ENCODE results near the gene TLR3.
A peak's percentile ranks its signal among the peaks of the same experiment; 100 is the strongest.

Gene TLR3

DNA sequence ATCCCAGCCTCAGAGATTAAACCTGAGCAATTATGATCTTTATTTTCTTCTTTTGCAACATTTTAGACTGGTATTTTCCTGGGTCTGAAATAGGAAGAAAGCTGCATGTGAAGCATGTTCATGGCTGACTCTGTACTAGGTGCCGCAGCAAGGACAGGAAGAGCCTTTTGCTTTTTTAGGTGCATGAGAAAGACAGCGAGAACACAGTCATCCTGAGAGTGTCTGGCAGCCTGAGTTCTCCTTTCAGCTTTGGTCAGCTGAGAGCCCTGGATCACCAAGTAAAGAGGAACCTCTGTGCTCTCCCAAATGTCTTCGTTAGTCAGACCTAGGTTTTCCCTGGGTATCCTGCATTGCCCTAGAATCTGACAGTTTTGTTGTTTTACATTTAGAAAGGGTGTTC lies 65.3 kb downstream of the TLR3 start:
- no peak overlapping the region for H3K4me3 ChIP-seq (ENCODE audit: control insufficient read depth, low read depth, low read length)
- no peak for TF ChIP-seq CTCF (conservative IDR thresholded peaks at IDR 0.05; ENCODE audit: control insufficient read depth, insufficient read depth, low read depth, low read length)
- DNase-seq (ENCODE audit: low read depth), result no peak

DNA sequence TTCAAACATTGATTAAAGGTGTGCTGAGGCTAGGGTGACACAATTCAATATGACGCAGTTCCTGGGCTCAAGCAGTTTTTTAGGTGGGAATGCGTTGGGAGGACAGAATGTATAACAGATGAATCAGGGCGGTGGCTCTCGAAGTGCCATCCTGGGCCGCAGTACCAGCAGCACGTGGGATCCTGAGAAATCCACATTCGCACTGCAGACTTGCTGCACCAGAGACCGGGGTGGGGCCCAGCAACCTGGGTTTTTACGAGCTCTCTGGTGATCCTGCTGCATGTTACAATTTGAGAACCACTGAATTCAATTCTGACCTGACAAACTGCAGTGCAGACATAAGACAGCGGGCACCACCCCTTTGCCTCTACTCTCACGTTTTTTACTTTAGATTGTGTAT lies 65.9 kb downstream of the TLR3 start:
- TF ChIP-seq CTCF (conservative IDR thresholded peaks at IDR 0.05; ENCODE audit: control insufficient read depth, insufficient read depth, low read depth, low read length), result no peak
- no peak overlapping the region for H3K4me3 ChIP-seq (ENCODE audit: control insufficient read depth, low read depth, low read length)
- no peak for DNase-seq (ENCODE audit: low read depth)

DNA sequence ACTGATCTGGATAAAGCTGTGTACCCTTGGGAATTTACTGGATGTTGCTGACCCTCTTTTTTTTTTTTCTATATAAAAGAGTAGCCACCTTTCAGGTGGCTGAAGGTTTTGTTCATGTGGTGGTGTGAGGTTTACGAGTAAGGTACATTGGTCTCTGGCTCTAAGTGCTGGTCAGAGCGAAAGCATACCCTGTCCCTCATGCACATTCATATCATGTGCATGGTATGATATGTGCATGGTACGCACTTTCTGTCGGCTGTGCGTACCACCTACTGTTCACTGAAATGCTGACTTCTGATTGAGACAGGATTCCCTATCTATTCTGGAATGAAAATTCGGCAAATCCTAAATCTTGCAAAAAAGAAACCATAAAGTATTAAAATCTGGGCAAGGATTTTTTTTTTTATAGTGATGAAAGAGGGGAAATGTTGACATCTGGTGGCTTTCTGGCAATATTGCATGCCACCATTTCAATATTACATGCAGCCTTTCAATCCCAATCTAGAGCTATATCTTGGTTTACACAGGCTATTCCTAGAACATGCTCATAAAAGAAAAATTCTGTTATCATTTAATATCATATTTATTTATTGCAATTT lies 68.3 kb downstream of the TLR3 start:
- DNase-seq (ENCODE audit: low read depth), result peak; percentile 34
- TF ChIP-seq CTCF (conservative IDR thresholded peaks at IDR 0.05; ENCODE audit: control insufficient read depth, insufficient read depth, low read depth, low read length), result peak; percentile 68
- no peak overlapping the region for H3K4me3 ChIP-seq (ENCODE audit: control insufficient read depth, low read depth, low read length)

Measured in fibroblast of mammary gland (primary cell).